DOHH2 (cell line): Measurements from ENCODE around the gene IGFALS.
A peak's percentile ranks its signal among the peaks of the same experiment; 100 is the strongest.

ENCODE experiments used
- EZH2phosphoT487 ChIP-seq: fragments of 200-600 bp; sonication (generic); IDR thresholded peaks from 2 replicates; pipeline ENCODE4 v1.6.1; 2017; ENCODE audit warnings: borderline replicate concordance, mild to moderate bottlenecking, antibody characterized with exemption, low read length, moderate library complexity, mixed read lengths
- TF ChIP-seq, protein P1 (sequence below): fragments of 200-600 bp; sonication (generic); IDR thresholded peaks from one replicate; pipeline ENCODE4 v1.5.1; 2014; ENCODE audit warnings: antibody characterized with exemption, mild to moderate bottlenecking, low read depth, low read length; ENCODE audit not compliant: poor library complexity, severe bottlenecking

DNA sequence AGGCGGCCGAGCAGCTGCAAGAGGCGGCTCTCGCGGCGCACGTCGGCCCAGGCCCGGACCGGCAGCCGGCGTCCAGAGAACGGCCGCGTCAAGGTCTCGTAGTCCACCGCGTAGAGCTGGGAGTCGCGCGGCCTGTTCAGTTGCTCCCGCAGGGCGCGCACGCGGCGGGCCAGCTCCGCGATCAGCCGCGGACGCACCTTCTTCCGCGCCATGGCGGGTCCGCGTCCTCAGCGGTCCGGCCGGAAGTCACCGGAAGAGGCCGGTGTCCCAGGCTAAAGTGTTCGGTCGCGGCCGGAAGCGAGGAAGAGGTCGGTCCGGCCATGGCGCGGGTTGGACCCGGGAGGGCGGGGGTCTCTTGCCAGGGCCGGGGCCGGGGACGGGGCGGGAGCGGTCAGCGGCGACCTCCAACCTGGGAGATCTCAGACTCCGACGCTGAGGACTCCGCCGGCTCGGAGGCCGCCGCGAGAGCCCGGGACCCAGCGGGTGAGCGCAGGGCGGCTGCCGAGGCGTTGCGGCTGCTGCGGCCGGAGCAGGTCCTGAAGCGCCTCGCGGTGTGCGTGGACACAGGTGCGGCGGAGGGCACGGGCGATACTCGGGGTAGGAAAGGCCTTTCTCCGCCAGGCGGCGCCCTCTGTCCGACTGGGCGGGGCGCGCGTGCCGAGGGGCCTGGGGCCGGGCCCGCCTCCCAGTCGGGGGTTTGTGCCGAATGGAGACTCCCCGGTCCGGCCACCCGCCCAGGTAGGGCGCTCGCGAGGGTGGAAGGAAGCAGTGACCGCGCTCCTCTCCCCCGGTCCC, 20.4 kb downstream of the IGFALS start, which contains the start of gene MRPS34:
- TF ChIP-seq, protein P1, sequence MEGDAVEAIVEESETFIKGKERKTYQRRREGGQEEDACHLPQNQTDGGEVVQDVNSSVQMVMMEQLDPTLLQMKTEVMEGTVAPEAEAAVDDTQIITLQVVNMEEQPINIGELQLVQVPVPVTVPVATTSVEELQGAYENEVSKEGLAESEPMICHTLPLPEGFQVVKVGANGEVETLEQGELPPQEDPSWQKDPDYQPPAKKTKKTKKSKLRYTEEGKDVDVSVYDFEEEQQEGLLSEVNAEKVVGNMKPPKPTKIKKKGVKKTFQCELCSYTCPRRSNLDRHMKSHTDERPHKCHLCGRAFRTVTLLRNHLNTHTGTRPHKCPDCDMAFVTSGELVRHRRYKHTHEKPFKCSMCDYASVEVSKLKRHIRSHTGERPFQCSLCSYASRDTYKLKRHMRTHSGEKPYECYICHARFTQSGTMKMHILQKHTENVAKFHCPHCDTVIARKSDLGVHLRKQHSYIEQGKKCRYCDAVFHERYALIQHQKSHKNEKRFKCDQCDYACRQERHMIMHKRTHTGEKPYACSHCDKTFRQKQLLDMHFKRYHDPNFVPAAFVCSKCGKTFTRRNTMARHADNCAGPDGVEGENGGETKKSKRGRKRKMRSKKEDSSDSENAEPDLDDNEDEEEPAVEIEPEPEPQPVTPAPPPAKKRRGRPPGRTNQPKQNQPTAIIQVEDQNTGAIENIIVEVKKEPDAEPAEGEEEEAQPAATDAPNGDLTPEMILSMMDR, result peak; percentile 78
- no peak for TF ChIP-seq EZH2phosphoT487
